ENCODE results near the gene SORCS2.

GRCh38 chr4:7510538-7510937 is 318.2 kb downstream of the SORCS2 start:
- no peak for TF ChIP-seq CTCF (IDR thresholded peaks at IDR 0.05; ENCODE audit: low read length)
- TF ChIP-seq EZH2 (IDR thresholded peaks at IDR 0.05; ENCODE audit: borderline replicate concordance, low read length), result no peak

Measured in OCI-LY1 (cell line).